ENCODE results near the gene TMEM272.
A peak's percentile ranks its signal among the peaks of the same experiment; 100 is the strongest.
"Not testable (repeated sequence)": the region's sequence is repeated elsewhere in the genome, so short reads cannot be mapped to it uniquely, and the experiment has no call there.

TMEM272 gene

DNA sequence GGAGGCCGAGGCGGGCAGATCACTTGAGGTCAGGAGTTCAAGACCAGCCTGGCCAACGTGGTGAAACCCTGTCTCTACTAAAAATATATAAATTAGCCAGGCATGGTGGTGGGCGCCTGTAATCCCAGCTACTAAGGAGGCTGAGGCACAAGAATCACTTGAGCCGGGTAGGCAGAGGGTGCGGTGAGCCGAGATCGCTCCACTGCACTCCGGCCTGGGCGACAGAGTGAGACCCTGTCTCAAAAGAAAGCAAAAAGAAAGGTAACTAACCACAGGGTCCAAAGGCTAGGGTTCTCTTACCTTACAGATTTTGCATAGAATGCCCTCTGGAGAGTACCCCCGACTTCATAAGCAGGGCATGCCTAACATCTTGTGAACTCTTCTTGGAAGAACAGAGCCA, 20.3 kb downstream of the TMEM272 start:
- not testable (repeated sequence) for ATAC-seq

DNA sequence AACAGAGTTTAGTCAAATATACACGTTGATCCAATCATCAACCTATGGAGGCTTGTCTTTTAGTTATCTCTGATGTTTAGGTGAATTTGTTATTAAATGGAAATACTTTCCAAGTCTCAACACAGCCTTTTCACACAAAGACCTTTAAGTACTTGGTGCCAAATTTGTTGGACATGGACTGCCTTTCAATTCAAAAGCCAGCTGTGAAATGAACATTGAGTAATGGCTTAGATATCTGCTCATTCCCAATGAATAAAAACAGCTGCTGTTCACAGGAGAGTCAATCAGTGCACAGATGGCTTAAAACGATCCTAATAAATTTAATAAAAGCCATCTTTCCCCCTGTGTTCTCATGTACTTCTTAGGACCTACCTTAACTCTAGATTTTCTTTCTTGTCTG, 21.1 kb downstream of the TMEM272 start:
- ATAC-seq, result no peak

DNA sequence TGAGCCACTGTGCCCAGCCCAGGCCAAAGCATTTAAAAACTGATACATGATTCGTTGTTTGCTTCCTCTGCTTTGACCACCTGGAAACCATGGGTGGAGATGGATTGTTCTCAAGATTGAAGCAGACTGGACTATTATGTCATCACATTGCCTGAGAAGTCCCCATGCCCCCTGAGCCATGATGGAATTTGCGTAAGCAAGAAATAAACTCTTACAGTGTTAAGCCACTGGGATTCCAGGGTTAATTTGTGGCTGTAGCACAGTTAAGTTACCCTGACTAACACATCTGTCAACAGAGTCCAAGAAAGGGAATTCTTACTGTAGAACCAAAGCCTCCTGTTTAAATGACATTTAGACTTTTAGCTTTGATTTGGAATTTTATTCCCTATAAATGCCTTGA, 21.6 kb downstream of the TMEM272 start:
- ATAC-seq, result no peak

DNA sequence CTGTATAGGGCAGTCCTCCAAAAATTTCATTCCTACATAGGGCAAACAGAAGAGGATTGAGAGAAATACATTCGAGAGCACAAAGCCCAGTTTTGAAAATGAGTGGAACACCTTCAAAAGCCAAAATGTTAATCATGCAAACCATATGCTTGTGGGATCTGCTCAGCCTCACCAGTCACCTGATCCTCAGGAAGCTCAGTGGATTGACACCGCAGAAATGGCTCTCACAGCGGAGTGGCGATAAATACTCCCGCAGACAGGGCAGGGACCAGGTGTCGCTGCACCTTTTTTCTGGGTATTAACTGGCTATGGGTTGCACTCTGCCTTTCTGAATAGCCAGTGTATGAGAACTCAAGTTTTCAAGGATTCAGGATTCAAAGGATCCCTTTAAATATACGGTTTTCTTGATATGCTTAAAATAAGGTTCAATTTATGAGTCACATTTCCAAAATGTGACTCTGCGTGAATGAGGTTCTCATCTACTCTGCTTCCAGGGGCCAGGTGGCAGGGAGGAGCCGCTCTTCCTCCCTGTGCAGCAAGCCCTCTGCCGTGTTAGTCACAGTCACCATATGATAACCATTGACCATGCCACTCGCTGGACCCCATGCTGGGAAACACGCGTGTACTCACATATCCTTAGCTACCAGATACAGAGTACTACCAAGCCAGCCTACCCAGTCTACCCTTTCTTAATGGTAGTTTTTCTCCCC, 22.7 kb downstream of the TMEM272 start:
- ATAC-seq, result peak; percentile 7 to 18

DNA sequence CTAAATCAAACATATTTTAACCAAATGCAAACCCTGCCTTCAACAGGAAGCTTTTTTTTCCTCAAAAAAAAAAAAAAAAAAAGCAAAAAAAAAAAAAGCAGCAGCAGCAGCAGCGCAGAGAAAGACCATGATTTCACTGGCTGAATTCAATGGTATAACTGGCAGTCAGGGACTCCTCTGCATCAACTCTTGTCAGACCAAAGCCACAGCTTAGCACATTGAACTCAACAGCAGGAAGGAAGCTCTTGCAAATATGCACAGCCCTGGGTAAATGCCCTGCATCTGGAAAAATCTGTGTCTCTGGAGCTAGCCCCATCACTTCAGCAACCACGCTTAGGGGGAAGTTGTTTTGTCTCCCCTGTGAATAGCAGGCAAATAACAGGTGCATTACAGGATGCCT, 23.4 kb downstream of the TMEM272 start:
- ATAC-seq, result no peak

DNA sequence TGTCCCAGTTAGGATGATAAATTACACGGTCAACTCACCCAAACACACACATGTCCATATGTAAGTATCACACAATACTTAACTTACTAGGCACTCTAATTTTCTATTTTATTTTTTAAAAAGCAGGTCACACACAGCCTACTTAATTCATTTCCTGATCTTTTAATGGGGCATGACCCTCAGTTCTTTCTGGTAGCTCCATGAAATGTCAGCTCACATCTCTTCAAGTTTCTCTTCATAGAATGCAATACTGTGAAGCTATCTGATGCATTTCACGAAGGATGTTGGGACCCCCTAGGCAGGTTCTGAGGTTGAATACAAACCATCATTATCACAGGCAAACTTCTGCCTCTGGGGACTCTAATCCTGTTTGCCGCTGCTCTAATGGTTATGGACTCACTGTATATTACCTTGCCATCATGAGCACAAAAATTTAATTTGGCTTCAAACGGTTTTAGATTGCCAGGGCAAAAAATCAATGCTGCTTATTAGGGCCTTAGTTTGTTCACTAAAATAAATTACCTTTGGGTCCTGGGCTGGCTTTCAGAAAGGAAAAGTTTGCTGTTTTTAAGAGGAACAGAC, 24.9 kb downstream of the TMEM272 start:
- no peak for ATAC-seq

DNA sequence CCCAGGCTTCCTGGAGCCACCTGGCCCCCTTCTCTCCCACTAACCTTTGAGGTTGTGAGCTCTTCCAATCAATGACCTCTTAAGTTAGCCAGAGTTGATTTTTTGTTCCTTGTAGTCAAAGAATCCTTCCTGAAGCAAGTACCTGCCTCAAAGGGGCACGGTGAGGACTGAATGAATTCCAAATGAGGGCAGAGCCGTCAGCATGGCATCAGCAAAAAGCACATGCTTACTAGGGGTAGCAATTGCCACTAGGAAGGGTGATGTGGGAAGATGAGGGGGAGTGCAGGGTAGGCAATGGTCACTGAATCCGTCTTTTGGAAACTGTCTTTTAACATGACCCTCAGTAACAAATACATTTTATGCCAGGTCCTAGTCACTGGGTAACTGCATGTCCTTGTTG, 25.4 kb downstream of the TMEM272 start:
- ATAC-seq, result no peak

DNA sequence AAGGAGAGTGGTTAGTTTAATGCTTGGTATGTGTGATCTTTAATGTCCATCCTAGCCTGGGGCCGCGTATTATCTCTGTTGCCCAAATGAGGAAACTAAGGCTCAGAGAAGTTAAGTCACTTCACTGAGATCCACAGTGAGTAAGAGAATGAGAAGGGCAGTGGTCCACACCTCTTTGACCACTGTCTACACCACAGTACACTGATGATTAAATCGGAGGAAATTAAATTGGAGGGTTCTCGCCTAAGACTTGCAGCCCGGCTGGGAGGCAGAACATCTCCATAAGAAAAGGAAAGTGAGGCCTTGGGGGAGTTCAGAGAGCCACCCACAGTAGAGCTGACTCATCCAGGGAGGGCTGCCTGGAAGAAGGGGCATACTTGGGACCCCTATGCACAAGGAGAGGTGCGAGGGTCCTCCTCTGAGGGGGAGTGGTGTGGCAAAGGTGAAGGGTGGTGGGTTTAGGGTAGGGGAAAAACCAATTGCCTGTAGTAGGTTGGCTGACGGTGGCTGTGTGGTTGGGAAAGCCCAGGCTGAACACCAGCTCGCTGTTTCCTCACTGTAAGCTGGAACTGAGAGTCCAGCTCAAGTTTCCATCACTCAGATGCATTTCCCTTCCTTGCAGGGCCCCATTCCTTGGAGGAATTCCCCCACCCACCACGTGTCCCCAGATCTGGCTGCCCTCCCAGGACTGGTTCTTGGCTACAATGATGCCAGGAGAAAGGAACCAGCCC, 26.0 kb downstream of the TMEM272 start:
- ATAC-seq, result peak; percentile 52 to 56

DNA sequence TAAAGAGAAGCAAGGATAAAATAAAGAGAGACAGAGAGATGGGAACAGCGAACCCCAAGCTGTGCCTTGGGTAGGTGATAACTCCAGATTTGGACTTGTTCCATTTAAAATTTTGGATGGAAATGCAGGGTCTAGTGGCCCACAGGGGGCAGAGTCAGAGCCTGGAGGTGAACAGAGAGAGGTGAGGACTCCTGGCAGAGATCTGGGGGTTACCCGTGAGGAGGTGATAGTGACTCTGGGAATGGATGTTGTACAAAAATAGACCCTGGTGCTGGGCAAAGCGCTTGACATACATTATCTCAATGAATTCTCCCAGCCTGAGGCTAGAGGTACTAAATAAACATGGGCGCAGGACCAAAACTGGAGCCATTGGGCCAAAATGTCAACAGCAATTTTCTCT, 26.7 kb downstream of the TMEM272 start:
- no peak for ATAC-seq

DNA sequence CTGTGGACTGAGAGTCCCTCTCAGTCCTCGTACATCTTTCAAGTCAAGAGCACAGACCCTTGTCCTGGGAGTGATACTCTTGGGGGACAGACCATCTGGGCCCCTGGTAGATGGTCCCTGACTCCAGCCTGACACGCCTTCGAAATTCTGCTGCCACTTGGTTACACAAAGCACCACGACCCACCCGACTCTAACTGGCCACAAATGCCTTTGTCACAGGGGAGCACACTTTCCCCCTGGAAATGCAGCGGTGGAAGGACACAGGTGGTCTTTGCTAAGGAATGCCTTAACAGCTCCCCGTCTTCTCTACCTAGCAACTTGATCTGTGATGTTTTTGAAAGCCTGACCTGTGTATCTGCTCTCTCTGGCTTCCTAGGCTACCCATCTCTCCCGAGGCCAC, 27.3 kb downstream of the TMEM272 start:
- ATAC-seq, result no peak

DNA sequence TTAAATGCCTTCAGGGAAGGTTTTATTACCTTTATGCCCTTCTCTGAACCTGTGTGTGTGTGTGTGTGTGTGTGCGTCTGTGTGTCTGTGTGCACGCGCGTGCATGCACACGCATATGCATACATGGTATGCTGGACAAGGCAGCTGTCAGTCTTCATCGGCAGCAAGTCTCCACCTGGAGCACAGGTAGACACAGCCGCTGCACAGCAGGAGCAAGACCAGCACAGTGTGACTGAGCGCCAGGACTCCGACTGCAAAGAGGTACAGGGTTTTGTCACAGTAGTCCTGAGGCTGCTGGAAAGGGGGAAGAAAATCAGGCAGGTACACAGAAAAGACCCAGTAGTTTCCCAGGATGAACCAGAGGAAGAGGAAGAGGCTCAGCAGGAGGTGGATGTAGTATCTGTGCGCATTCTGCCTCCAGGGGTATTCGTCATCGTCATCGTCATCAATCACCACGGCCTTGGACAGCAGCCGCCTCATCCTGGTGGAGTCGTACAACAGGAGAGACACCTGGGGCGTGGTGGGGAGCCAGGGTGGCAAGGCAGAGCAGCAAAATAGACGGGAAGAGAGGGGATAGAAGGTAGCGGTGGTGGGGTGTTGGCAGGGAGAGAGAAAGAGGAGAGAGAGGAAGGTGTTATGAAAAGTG, 28.2 kb downstream of the TMEM272 start:
- ATAC-seq, result no peak

DNA sequence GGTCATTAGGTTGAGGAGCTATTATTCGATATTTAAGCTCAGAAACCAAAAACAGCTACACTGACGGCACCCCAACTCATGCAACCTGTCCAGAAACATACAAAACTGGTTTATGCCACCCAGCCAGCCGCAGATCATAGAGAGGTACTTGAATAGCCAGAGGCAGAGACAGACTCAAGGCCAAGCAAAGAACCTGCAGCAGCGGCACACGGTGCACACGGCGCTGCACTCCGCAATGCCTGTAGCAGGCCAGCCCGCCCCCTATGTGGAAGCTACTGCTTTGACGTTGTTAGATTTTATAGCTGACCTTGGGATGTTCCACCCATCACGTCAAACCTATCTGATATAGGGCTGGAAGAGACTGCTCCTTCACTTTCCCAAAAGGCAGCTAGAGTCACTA, 29.1 kb downstream of the TMEM272 start:
- no peak for ATAC-seq

DNA sequence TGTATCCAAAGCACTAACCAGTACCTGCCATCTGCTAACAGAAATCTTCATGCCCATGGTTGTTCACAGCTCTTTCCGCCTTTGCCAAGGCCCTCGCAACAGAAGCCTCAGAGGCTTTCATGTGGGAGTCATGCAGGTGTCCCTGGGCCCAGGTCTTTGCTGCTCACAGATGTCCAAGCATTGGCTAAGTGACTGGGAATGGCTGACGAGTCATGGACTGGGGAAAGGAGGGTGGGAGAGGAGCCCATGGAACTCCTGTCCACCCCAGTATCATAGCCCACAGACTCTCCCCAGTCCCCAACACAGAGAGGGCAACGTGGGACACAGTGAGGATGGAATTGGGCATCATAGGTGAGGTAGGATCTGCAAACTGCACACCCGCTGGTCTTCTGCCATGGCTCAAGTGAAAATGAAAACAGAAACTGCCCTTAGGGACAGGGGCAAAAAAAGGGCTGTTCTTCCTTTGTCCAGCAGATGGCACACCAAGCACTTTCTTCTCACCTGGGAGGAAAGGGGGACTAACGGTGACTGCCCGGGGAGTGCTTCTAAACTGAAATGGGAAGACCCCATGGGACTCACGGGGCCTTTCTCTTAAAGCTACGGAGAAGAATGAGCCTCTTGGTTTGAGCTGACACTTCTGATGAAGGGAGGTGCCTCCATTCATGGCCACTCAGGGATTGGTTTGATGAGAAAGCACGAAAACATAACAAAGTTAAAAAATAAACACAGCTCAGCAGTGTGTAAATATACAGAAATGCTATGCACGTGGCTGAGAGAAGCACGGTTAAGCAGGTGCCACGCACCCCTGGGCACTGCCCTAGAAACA, 29.9 kb downstream of the TMEM272 start:
- ATAC-seq, result peak; percentile 74 to 76

DNA sequence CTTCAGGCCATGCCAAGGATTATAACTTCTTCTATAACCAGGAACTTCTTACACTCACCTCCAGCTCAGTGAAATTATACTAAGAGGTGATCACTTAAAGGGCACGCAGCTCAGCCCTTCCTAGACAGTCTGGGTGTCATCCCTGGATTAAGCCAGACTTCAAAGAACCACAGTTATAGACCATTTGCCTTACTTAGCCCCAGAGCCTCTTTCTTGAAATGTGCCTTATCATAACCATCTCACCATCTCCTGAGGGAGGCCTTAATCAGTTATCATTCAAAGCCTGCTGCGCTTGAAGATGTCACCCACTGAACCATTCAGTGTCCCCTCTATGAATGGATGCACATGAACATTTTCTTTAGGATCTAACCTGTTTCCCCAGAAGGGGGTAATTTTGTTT, 30.9 kb downstream of the TMEM272 start:
- no peak for ATAC-seq

DNA sequence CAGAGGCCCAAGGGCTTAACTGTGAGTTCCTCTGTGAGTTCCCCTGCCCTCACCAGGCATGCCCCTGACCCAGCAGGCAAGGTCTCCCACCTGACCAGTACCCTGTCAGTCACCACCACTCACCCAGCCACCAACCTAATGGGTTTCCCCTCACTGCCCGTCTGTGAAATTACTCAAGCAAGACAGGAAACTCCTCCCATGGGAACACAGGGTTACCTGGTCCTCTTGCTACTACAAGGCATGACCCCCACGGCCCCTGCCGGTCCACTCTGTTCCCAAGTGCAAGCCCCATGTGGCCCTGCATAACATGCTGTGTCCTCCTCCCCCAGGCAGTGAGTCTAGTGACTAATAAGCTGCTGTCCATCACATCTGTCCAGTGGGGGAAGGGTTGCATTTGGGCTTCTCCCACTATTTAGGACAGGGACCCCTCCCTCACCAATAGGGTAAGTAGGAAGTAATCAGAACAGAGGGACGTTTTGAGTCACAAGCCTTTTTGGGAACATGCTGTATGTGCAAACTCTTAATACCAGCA, 33.0 kb downstream of the TMEM272 start:
- peak in 1 of 2 donors; percentile 66 for ATAC-seq

DNA sequence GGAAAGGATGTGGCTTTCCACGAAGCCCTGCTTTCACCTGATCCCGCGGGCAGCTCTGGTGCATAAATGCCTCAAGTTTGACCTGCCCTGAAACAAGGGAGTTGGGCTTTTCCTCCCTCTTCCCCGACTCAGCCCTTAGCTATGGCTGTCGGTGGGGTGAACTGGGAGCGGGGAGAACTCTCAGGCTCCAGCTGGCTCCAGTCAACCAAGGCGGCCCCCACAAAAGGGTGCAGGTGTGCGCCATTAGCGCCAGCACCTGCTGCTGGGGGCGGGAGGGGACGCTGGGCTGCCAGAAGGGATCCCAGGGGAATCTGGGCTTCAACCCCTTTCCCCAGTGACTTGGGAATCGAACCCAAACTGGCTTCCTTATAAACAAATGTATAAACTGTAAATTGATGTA, 33.9 kb downstream of the TMEM272 start:
- ATAC-seq, result no peak

DNA sequence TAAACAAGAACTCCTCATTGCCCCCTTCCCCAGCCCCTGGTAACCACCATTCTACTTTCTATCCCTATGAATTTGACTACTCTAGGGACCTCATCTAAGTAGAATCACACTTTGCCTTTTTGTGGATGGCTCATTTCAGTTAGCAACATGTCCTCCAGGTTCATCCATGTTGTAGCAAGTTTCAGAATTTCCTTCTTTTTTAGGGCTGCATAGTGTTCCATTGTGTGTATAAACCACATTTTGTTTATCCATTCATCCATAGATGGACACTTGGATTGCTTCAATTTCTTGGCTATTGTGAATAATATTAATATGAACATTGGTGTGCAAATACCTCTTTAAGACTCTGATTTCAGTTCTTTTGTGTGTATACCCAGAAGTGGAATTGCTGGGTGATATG, 36.2 kb downstream of the TMEM272 start:
- no peak for ATAC-seq

DNA sequence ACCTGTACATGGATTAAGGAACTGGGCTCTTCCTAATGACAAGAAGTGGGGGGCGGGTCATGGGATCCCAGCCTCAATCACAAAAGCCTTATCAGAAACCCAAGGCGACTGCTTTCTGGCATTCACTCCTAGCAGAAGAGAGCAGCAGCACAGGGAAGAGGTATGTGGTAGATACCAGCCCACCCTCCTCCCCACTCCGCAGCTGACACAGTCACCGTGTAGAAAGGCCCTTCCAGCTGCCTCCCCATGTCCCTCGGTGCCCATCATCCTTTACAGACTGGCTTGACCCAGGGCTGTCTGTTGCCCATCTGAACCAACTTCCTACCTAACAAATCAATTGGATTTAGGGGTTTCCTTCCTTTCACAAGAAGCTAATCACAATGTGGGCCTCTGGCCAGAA, 37.9 kb downstream of the TMEM272 start:
- ATAC-seq, result no peak

DNA sequence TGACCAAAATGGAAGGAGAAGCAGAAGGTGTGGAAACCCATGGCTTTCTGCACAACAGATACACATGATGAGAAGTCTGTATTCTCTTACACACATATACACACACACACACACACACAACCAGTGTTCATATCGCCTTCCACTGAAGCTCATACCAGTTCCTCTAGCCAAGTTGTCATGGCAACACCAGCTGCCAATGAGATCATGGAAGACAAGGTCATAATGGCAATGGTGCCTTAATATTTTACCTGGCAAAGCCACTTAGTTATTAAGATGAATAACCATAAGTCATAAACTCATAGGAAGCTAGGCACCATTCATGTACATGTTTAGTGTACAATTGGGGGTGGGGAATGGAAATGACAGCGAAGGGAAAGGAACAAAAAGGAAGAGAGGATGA, 38.4 kb downstream of the TMEM272 start:
- ATAC-seq, result no peak

DNA sequence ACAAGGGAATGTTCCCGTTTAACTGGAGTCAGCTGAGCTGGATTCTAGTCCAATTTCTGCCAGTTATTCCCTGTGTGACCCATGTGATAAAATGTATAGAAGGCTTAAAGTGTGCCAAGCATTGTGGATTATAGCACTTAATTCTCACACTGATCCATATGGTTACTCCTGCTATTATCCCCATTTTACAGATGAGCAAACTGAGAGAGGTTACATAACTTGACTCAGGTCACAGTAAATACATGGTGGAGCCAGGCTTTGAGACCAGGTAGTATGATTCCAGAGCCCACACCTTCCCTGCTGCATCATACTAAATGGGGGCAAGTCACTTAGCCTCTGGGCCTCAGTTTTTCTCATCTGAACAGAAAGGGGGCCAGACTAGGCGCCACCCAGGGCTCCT, 39.1 kb downstream of the TMEM272 start:
- no peak for ATAC-seq

DNA sequence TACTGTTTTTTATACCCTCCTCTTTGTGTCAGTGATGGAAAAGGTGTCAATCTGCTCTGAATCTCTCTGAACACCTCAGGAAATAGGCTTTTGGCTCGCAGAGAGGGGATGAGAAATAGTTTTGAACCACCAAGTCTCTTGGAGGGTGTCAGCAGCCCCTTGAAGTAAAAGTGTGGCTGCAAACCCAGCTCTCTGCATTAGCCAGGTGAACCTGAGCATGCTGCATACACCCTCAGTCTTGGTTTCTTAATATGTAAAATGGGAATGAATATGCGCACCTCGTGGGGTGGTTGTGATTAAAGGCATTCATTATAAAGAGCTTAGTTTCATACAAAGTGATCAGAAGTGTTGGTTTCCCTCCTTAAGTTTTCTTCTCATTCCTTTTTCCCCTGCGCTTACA, 39.7 kb downstream of the TMEM272 start:
- ATAC-seq, result no peak
